Measurements from ENCODE around the gene SYT2.

The SYT2 gene

GRCh38 chr1:202665417-202665816 is 44.8 kb downstream of the SYT2 start:
- no peak for TF ChIP-seq CTCF (IDR thresholded peaks at IDR 0.05; ENCODE audit: control insufficient read depth, insufficient read depth, low read depth, low read length, missing control alignments)
- no peak overlapping the region for H3K4me3 ChIP-seq (ENCODE audit: control insufficient read depth, low read depth, low read length)
- DNase-seq (ENCODE audit: low read depth), result no peak

GRCh38 chr1:202664083-202664482 is 46.2 kb downstream of the SYT2 start:
- no peak for TF ChIP-seq CTCF (IDR thresholded peaks at IDR 0.05; ENCODE audit: control insufficient read depth, insufficient read depth, low read depth, low read length, missing control alignments)
- H3K4me3 ChIP-seq (ENCODE audit: control insufficient read depth, low read depth, low read length), result no peak overlapping the region
- no peak for DNase-seq (ENCODE audit: low read depth)

- H3K4me3 ChIP-seq (ENCODE audit: control insufficient read depth, low read depth, low read length), result no peak overlapping the region
- no peak for TF ChIP-seq CTCF (IDR thresholded peaks at IDR 0.05; ENCODE audit: control insufficient read depth, insufficient read depth, low read depth, low read length, missing control alignments)
- DNase-seq (ENCODE audit: low read depth), result no peak
Measured at GRCh38 chr1:202663131-202663530, 47.1 kb downstream of the SYT2 start.

GRCh38 chr1:202662081-202662480 is 48.2 kb downstream of the SYT2 start:
- DNase-seq (ENCODE audit: low read depth), result no peak
- no peak overlapping the region for H3K4me3 ChIP-seq (ENCODE audit: control insufficient read depth, low read depth, low read length)
- no peak for TF ChIP-seq CTCF (IDR thresholded peaks at IDR 0.05; ENCODE audit: control insufficient read depth, insufficient read depth, low read depth, low read length, missing control alignments)

- no peak overlapping the region for H3K4me3 ChIP-seq (ENCODE audit: control insufficient read depth, low read depth, low read length)
- peak; percentile 36 for TF ChIP-seq CTCF (IDR thresholded peaks at IDR 0.05; ENCODE audit: control insufficient read depth, insufficient read depth, low read depth, low read length, missing control alignments)
- no peak for DNase-seq (ENCODE audit: low read depth)
Measured at GRCh38 chr1:202661136-202661845, 49.0 kb downstream of the SYT2 start.

GRCh38 chr1:202659974-202660373 is 50.3 kb downstream of the SYT2 start:
- no peak overlapping the region for H3K4me3 ChIP-seq (ENCODE audit: control insufficient read depth, low read depth, low read length)
- no peak for DNase-seq (ENCODE audit: low read depth)
- no peak for TF ChIP-seq CTCF (IDR thresholded peaks at IDR 0.05; ENCODE audit: control insufficient read depth, insufficient read depth, low read depth, low read length, missing control alignments)
